ENCODE results near the gene ZNF610.
"Not testable (repeated sequence)": the region's sequence is repeated elsewhere in the genome, so short reads cannot be mapped to it uniquely, and the experiment has no call there.

ZNF610 gene

GRCh38 chr19:52336117-52336790, at the start of gene ZNF610:
TSS of gene ZNF610 (plus strand) at chr19:52336243. CDS start at chr19:52349173, 12,930 bp downstream.
- Histone ChIP-seq H3K27ac (ENCODE audit: low read depth, low read length) (peak within 1 kb of the TSS; percentile 85), H3K9me3 (ENCODE audit: control insufficient read depth, insufficient read depth, low read length) (peaks cover 32% of the 10 kb centered on the region), H3K36me3 (ENCODE audit: control insufficient read depth, insufficient read depth, low read length) (peaks cover 4% of the 10 kb centered on the region), H3K27me3 (ENCODE audit: control insufficient read depth, insufficient read depth, low read length) (no peaks in the 10 kb centered on the region), H3K4me3 (ENCODE audit: low read depth, low read length) (peak within 1 kb of the TSS; percentile 92), H3K4me1 (ENCODE audit: control insufficient read depth, insufficient read depth, low read length) (no peaks in the 10 kb centered on the region), H3K9ac (ENCODE audit: low read depth, low read length) (peak within 1 kb of the TSS; percentile 90)

DNA sequence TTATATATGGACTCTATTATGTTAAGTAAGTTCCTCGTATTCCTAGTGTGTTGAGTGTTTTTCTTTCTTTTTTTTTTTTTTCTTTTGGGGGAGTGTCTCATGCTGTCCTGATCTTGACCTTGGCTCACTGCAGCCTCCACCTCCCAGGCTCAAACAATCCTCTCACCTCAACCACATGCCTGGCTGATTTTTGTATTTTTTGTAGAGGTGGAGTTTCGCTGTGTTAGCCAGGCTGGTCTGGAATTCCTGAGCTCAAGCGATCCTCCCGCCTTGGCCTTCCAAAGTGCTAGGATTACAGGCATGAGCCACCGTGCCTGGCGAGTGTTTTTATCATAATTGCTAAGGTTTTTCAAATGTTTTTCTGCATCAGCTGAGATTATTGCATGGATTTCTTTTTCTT, 49.8 kb upstream of the ZNF610 start:
- H3K4me3 ChIP-seq (ENCODE audit: low read depth, low read length) = no peak overlapping the region
- no peak overlapping the region for H3K9ac ChIP-seq (ENCODE audit: low read depth, low read length)
- no peaks in the 10 kb centered on the region for H3K9me3 ChIP-seq (ENCODE audit: control insufficient read depth, insufficient read depth, low read length)
- no peak overlapping the region for H3K27ac ChIP-seq (ENCODE audit: low read depth, low read length)
- H3K36me3 ChIP-seq (ENCODE audit: control insufficient read depth, insufficient read depth, low read length) = peaks cover 86% of the 10 kb centered on the region
- no peaks in the 10 kb centered on the region for H3K4me1 ChIP-seq (ENCODE audit: control insufficient read depth, insufficient read depth, low read length)
- no peaks in the 10 kb centered on the region for H3K27me3 ChIP-seq (ENCODE audit: control insufficient read depth, insufficient read depth, low read length)

GRCh38 chr19:52291781-52292180, 44.3 kb upstream of the ZNF610 start:
- Histone ChIP-seq H3K4me3 (ENCODE audit: low read depth, low read length) (no peak overlapping the region), H3K27ac (ENCODE audit: low read depth, low read length) (no peak overlapping the region), H3K9ac (ENCODE audit: low read depth, low read length) (no peak overlapping the region), H3K36me3 (ENCODE audit: control insufficient read depth, insufficient read depth, low read length) (peaks cover 46% of the 10 kb centered on the region), H3K27me3 (ENCODE audit: control insufficient read depth, insufficient read depth, low read length) (no peaks in the 10 kb centered on the region), H3K4me1 (ENCODE audit: control insufficient read depth, insufficient read depth, low read length) (no peaks in the 10 kb centered on the region), H3K9me3 (ENCODE audit: control insufficient read depth, insufficient read depth, low read length) (no peaks in the 10 kb centered on the region)

GRCh38 chr19:52292946-52293345, 43.1 kb upstream of the ZNF610 start:
- peaks cover 39% of the 10 kb centered on the region for H3K36me3 ChIP-seq (ENCODE audit: control insufficient read depth, insufficient read depth, low read length)
- not testable (repeated sequence) for H3K4me1 ChIP-seq (ENCODE audit: control insufficient read depth, insufficient read depth, low read length); H3K9me3 ChIP-seq (ENCODE audit: control insufficient read depth, insufficient read depth, low read length); H3K27ac ChIP-seq (ENCODE audit: low read depth, low read length); H3K27me3 ChIP-seq (ENCODE audit: control insufficient read depth, insufficient read depth, low read length); H3K9ac ChIP-seq (ENCODE audit: low read depth, low read length); H3K4me3 ChIP-seq (ENCODE audit: low read depth, low read length)

- peaks cover 32% of the 10 kb centered on the region for H3K36me3 ChIP-seq (ENCODE audit: control insufficient read depth, insufficient read depth, low read length)
- no peaks in the 10 kb centered on the region; the same call in 1 of the 2 replicates for H3K9me3 ChIP-seq (ENCODE audit: control insufficient read depth, insufficient read depth, low read length)
- H3K27me3 ChIP-seq (ENCODE audit: control insufficient read depth, insufficient read depth, low read length) = no peaks in the 10 kb centered on the region
- H3K9ac ChIP-seq (ENCODE audit: low read depth, low read length) = no peak overlapping the region
- H3K4me3 ChIP-seq (ENCODE audit: low read depth, low read length) = peak overlapping the region; percentile 75
- H3K4me1 ChIP-seq (ENCODE audit: control insufficient read depth, insufficient read depth, low read length) = no peaks in the 10 kb centered on the region
- H3K27ac ChIP-seq (ENCODE audit: low read depth, low read length) = peak overlapping the region; percentile 42
These were observed 39.7 kb upstream of the ZNF610 start for GRCh38 chr19:52296400-52296772.

DNA sequence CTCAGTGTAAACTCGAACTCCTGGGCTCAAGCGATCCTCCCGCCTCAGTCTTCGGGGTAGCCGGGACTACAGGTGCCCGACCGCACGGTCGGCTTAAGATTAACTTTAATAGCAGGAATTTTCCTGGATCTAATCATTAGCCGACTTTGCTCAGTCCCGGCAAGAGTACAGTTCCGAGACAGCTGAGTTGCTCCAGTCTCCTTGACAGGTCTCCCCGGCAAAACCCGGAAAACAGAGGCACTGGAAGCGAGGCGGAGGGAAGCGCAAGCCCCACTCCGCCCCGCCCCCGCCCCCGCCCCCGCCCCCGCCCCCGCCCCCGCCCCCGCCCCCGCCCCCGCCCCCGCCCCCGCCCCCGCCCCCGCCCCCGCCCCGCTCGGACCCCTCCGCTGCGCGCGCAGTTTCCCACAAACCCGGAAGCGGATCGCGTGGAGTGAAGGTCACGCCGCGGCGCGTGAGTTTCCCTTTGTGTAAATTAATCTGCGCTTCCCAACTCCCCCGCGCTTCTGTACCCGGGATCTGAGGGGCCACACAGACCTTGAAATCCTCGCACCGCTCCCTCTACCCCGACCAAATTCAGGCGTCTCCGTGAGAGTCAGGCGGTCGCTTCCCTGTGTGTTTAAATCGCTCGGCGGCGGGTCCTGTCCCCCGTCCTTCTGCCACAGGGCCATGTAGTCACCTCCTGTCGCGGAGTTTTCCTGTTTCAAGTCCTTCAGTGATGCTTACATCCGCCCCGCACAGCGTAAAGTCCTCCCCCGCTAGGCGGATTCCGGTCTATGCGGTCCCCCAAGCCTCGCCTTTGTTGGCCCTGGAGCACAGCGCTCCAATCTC, 39.1 kb upstream of the ZNF610 start, which contains the start of gene ZNF480:
Gene ZNF480, plus strand, starts transcription at position 397 of the 828 bp plus-strand sequence. CDS start 3,244 bp downstream, outside the sequence.
- peaks cover 33% of the 10 kb centered on the region for H3K36me3 ChIP-seq (ENCODE audit: control insufficient read depth, insufficient read depth, low read length)
- peak within 1 kb of the TSS; percentile 97 for H3K4me3 ChIP-seq (ENCODE audit: low read depth, low read length)
- peak within 1 kb of the TSS; percentile 83 for H3K27ac ChIP-seq (ENCODE audit: low read depth, low read length)
- peaks cover 4% of the 10 kb centered on the region; the same call in 1 of the 2 replicates for H3K9me3 ChIP-seq (ENCODE audit: control insufficient read depth, insufficient read depth, low read length)
- no peaks in the 10 kb centered on the region for H3K27me3 ChIP-seq (ENCODE audit: control insufficient read depth, insufficient read depth, low read length)
- peak within 1 kb of the TSS; percentile 93 for H3K9ac ChIP-seq (ENCODE audit: low read depth, low read length)
- no peaks in the 10 kb centered on the region for H3K4me1 ChIP-seq (ENCODE audit: control insufficient read depth, insufficient read depth, low read length)

GRCh38 chr19:52297601-52298364, 38.3 kb upstream of the ZNF610 start:
- no peak overlapping the region for H3K27ac ChIP-seq (ENCODE audit: low read depth, low read length)
- no peaks in the 10 kb centered on the region for H3K4me1 ChIP-seq (ENCODE audit: control insufficient read depth, insufficient read depth, low read length)
- H3K4me3 ChIP-seq (ENCODE audit: low read depth, low read length) = peak overlapping the region; percentile 97
- H3K9me3 ChIP-seq (ENCODE audit: control insufficient read depth, insufficient read depth, low read length) = peaks cover 8% of the 10 kb centered on the region; the same call in 1 of the 2 replicates
- no peaks in the 10 kb centered on the region for H3K27me3 ChIP-seq (ENCODE audit: control insufficient read depth, insufficient read depth, low read length)
- H3K9ac ChIP-seq (ENCODE audit: low read depth, low read length) = peak overlapping the region; percentile 93
- peaks cover 36% of the 10 kb centered on the region for H3K36me3 ChIP-seq (ENCODE audit: control insufficient read depth, insufficient read depth, low read length)

DNA sequence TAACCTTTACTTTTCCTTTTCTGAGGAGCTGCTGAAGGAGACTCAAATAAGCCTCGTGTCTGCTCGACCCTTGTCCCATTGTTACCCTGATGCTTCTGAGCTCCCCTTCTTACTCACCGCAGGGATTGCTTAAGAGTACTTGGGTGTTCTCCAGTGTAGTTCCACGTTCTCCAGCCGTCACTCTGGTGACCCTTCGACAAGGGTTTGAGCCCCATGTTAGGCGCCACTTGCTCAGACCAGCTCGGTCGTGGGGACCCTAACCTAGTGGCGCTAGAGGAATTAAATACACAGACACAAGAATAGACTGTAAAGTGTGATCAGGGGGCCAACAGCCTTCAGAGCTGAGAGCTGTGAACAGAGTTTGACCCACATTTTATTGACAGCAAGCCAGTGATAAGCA, 28.8 kb upstream of the ZNF610 start:
- peaks cover 75% of the 10 kb centered on the region for H3K9me3 ChIP-seq (ENCODE audit: control insufficient read depth, insufficient read depth, low read length)
- peaks cover 79% of the 10 kb centered on the region for H3K36me3 ChIP-seq (ENCODE audit: control insufficient read depth, insufficient read depth, low read length)
- H3K4me3 ChIP-seq (ENCODE audit: low read depth, low read length) = no peak overlapping the region
- H3K4me1 ChIP-seq (ENCODE audit: control insufficient read depth, insufficient read depth, low read length) = no peaks in the 10 kb centered on the region
- no peaks in the 10 kb centered on the region for H3K27me3 ChIP-seq (ENCODE audit: control insufficient read depth, insufficient read depth, low read length)
- H3K27ac ChIP-seq (ENCODE audit: low read depth, low read length) = no peak overlapping the region
- H3K9ac ChIP-seq (ENCODE audit: low read depth, low read length) = no peak overlapping the region

DNA sequence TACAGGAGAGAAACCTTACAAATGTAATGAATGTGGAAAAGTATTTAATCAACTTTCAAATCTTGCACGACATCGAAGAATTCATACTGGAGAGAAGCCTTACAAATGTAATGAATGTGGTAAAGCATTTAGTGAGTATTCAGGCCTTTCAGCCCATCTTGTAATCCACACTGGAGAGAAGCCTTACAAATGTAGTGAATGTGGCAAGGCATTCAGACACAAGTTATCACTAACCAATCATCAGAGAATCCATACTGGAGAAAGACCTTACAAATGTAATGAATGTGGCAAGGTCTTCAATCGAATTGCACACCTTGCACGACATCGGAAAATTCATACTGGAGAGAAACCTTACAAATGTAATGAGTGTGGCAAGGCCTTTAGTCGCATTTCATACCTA, 13.6 kb upstream of the ZNF610 start:
- Histone ChIP-seq H3K36me3 (ENCODE audit: control insufficient read depth, insufficient read depth, low read length) (peaks cover 58% of the 10 kb centered on the region), H3K4me1 (ENCODE audit: control insufficient read depth, insufficient read depth, low read length) (no peaks in the 10 kb centered on the region), H3K27ac (ENCODE audit: low read depth, low read length) (no peak overlapping the region), H3K27me3 (ENCODE audit: control insufficient read depth, insufficient read depth, low read length) (no peaks in the 10 kb centered on the region), H3K9me3 (ENCODE audit: control insufficient read depth, insufficient read depth, low read length) (peaks cover 98% of the 10 kb centered on the region), H3K9ac (ENCODE audit: low read depth, low read length) (no peak overlapping the region), H3K4me3 (ENCODE audit: low read depth, low read length) (peak overlapping the region; percentile 30; the same call in 1 of the 2 replicates)

DNA sequence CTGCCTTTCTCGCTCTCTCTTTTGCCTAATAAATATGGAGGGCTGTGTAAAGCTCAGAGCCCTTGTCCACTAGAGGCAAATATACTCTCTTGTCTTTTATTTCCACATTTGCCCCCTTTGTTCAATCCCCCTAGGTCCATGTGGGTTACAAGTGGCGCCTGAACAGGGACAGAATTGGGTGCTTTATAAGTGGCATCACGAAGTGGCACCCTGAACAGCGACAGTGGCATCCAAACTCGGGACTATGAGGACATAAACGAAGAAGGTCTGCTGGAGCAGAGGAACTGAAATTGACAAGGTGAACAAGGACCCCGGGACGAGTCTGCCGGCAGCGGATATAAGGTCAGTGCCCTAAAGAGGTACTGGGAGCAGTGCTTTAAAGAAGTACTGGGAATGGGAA, 4.3 kb upstream of the ZNF610 start:
- no peaks in the 10 kb centered on the region for H3K36me3 ChIP-seq (ENCODE audit: control insufficient read depth, insufficient read depth, low read length)
- H3K9me3 ChIP-seq (ENCODE audit: control insufficient read depth, insufficient read depth, low read length) = peaks cover 57% of the 10 kb centered on the region
- no peaks in the 10 kb centered on the region for H3K4me1 ChIP-seq (ENCODE audit: control insufficient read depth, insufficient read depth, low read length)
- H3K27ac ChIP-seq (ENCODE audit: low read depth, low read length) = no peak overlapping the region
- H3K27me3 ChIP-seq (ENCODE audit: control insufficient read depth, insufficient read depth, low read length) = no peaks in the 10 kb centered on the region
- H3K9ac ChIP-seq (ENCODE audit: low read depth, low read length) = no peak overlapping the region
- H3K4me3 ChIP-seq (ENCODE audit: low read depth, low read length) = no peak overlapping the region
